Thyroid gland (tissue), 4 donors: ENCODE measurements around the gene ZDHHC3.

Experiments used
- POLR2A ChIP-seq, 2 donors: fragments of 450-650 bp; IDR thresholded peaks; one replicate each; pipeline ENCODE4 v1.6.1; 2017; ENCODE audit warnings: antibody characterized with exemption in 2 of 2, mild to moderate bottlenecking in 2 of 2, moderate library complexity in 1 of 2
- TF ChIP-seq, protein P1 (sequence below), 6 experiments: fragments of 200-600 bp in 3 of 6; fragments of 450-650 bp in 3 of 6; sonication (generic) in 3 of 6; IDR thresholded peaks; one replicate each; pipeline ENCODE4 v1.5.1; 2016 to 2019; ENCODE audit warnings: antibody characterized with exemption in 6 of 6, mild to moderate bottlenecking in 2 of 6, inconsistent platforms in 1 of 6, moderate library complexity in 1 of 6

DNA sequence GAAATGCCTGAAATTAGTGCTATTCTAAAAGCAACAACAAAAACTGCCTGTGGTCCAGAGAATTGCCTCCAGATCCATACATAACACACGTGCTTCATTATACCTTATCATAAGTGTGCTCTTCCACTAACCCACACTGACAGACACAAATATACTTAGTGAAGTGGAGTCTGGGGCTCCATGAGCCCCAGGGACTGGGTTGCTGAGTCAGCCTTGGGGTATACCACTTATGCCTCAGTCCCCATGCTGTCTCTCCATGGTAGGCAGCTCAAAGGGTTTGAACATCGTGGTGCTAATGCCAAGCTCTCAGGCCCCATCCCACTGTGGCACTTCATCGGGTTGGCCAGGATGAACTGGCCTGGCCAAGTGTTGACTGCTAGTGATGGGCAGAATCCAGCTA is 10.8 kb downstream of the ZDHHC3 start:
- TF ChIP-seq POLR2A (IDR thresholded peaks at IDR 0.05): no peak
- TF ChIP-seq, protein P1, sequence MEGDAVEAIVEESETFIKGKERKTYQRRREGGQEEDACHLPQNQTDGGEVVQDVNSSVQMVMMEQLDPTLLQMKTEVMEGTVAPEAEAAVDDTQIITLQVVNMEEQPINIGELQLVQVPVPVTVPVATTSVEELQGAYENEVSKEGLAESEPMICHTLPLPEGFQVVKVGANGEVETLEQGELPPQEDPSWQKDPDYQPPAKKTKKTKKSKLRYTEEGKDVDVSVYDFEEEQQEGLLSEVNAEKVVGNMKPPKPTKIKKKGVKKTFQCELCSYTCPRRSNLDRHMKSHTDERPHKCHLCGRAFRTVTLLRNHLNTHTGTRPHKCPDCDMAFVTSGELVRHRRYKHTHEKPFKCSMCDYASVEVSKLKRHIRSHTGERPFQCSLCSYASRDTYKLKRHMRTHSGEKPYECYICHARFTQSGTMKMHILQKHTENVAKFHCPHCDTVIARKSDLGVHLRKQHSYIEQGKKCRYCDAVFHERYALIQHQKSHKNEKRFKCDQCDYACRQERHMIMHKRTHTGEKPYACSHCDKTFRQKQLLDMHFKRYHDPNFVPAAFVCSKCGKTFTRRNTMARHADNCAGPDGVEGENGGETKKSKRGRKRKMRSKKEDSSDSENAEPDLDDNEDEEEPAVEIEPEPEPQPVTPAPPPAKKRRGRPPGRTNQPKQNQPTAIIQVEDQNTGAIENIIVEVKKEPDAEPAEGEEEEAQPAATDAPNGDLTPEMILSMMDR (IDR thresholded peaks at IDR 0.05): no peak
